Nucleus accumbens (tissue), 56 donors: Measurements from ENCODE around the gene ABCF1.
"Not testable (repeated sequence)": the region's sequence is repeated elsewhere in the genome, so short reads cannot be mapped to it uniquely, and the experiment has no call there.

ENCODE experiments used
- DNase-seq, 56 donors: peaks; one replicate each; lab custom pipeline; 2025; lab: John Stamatoyannopoulos, UW

The ABCF1 gene

GRCh38 chr6:30571075-30571761 lies at the start of gene ABCF1:
TSS of gene ABCF1 (plus strand) at chr6:30571442. CDS start at chr6:30571488, 46 bp downstream.
- DNase-seq: peak; percentile 65 to 99 (median 96)

GRCh38 chr6:30521952-30522351 lies 49.3 kb upstream of the ABCF1 start:
- not testable (repeated sequence) for DNase-seq

- DNase-seq: not testable (repeated sequence)
These were observed 44.8 kb upstream of the ABCF1 start for GRCh38 chr6:30526444-30526843.

GRCh38 chr6:30529349-30529875 lies 41.8 kb upstream of the ABCF1 start:
- not testable (repeated sequence) for DNase-seq

GRCh38 chr6:30530014-30530413 lies 41.2 kb upstream of the ABCF1 start:
- no peak for DNase-seq

GRCh38 chr6:30533460-30534294 lies 37.6 kb upstream of the ABCF1 start:
- DNase-seq: no peak

GRCh38 chr6:30537931-30538330 lies 33.3 kb upstream of the ABCF1 start:
- no peak for DNase-seq

GRCh38 chr6:30541515-30542403 lies 29.5 kb upstream of the ABCF1 start:
- DNase-seq: peak in 47 of 56 donors; percentile 9 to 81 (median 49)

- DNase-seq: no peak
These were observed 28.9 kb upstream of the ABCF1 start for GRCh38 chr6:30542404-30542725.

- DNase-seq: no peak
These were observed 28.3 kb upstream of the ABCF1 start for GRCh38 chr6:30542915-30543314.

- DNase-seq: no peak
These were observed 27.4 kb upstream of the ABCF1 start for GRCh38 chr6:30543821-30544220.

- peak in 2 of 56 donors; percentile 11 to 24 for DNase-seq
These were observed 26.5 kb upstream of the ABCF1 start for GRCh38 chr6:30544666-30545272.

GRCh38 chr6:30547454-30547853 lies 23.8 kb upstream of the ABCF1 start:
- no peak for DNase-seq

GRCh38 chr6:30548375-30548774 lies 22.9 kb upstream of the ABCF1 start:
- DNase-seq: no peak

GRCh38 chr6:30554404-30554803 lies 16.8 kb upstream of the ABCF1 start:
- no peak for DNase-seq

- DNase-seq: peak in 37 of 56 donors; percentile 24 to 76 (median 55)
These were observed 16.1 kb upstream of the ABCF1 start for GRCh38 chr6:30554962-30555815.

- DNase-seq: peak in 20 of 56 donors; percentile 30 to 79 (median 64)
These were observed 15.5 kb upstream of the ABCF1 start for GRCh38 chr6:30555816-30556065.

GRCh38 chr6:30556066-30556905 lies 15.0 kb upstream of the ABCF1 start, which contains the start of gene GNL1:
TSS of gene GNL1 (minus strand) at chr6:30556489. CDS start at chr6:30556203, 286 bp downstream.
- DNase-seq: peak; percentile 48 to 95 (median 87)
